Keratinocyte (primary cell): ENCODE data around the gene RAB27B. TPM values are rescaled to one million over a fixed set of nuclear protein-coding genes. Genes with fewer than 3 reads are reported as not detected.

Source experiments
- DNase-seq: peaks from one replicate; pipeline ENCODE4 v3.0.0-alpha.2; 2011; ENCODE audit warnings: low read depth, missing footprints, low spot score
- FAIRE-seq: peaks from 2 replicates; lab custom pipeline; 2011; peaks lifted over from hg19 to GRCh38; lab: Jason Lieb, UNC
- H2AFZ ChIP-seq: 2 replicates; pipeline ENCODE4 v1.6.0; 2012; ENCODE audit warnings: low read length, control low read depth, inconsistent platforms; ENCODE audit not compliant: control insufficient read depth
- H3K27ac ChIP-seq: 2 replicates; pipeline ENCODE4 v1.5.1; 2011; ENCODE audit warnings: low read length; ENCODE audit not compliant: control insufficient read depth, insufficient read depth
- H3K27me3 ChIP-seq: 3 replicates; pipeline ENCODE4 v1.6.0; 2011; ENCODE audit warnings: low read length; ENCODE audit not compliant: control insufficient read depth, insufficient read depth; ENCODE audit errors: extremely low read depth
- H3K36me3 ChIP-seq, 2 experiments: 2 replicates in 1 of 2; 3 replicates in 1 of 2; pipeline ENCODE4 v1.5.1; 2011; ENCODE audit warnings: low read length in 2 of 2, mild to moderate bottlenecking in 1 of 2; ENCODE audit not compliant: control insufficient read depth in 2 of 2, insufficient read depth in 2 of 2; ENCODE audit errors: extremely low read depth in 1 of 2
- H3K4me1 ChIP-seq: 3 replicates; pipeline ENCODE4 v1.5.1; 2011; ENCODE audit warnings: low read length; ENCODE audit not compliant: control insufficient read depth, insufficient read depth; ENCODE audit errors: extremely low read depth
- H3K4me2 ChIP-seq: 3 replicates; pipeline ENCODE4 v1.6.0; 2011; ENCODE audit warnings: low read depth, low read length; ENCODE audit not compliant: control insufficient read depth, insufficient read depth; ENCODE audit errors: extremely low read depth
- H3K4me3 ChIP-seq, 3 experiments: fragments of 200-600 bp in 1 of 3; sonication (generic) in 1 of 3; 2 replicates in 2 of 3; 3 replicates in 1 of 3; pipeline ENCODE4 v1.5.1; 2011 to 2016; ENCODE audit warnings: low read length in 3 of 3, mild to moderate bottlenecking in 3 of 3, control low read depth in 2 of 3, inconsistent platforms in 1 of 3, low read depth in 1 of 3, mixed read lengths in 1 of 3, mixed run types in 1 of 3, moderate library complexity in 1 of 3; ENCODE audit not compliant: control insufficient read depth in 2 of 3, insufficient read depth in 2 of 3; ENCODE audit errors: extremely low read depth in 1 of 3
- H3K79me2 ChIP-seq: 2 replicates; pipeline ENCODE4 v1.6.0; 2012; ENCODE audit warnings: low read length; ENCODE audit not compliant: control insufficient read depth, insufficient read depth
- H3K9ac ChIP-seq: 3 replicates; pipeline ENCODE4 v1.6.0; 2011; ENCODE audit warnings: low read length; ENCODE audit not compliant: control insufficient read depth, insufficient read depth; ENCODE audit errors: extremely low read depth
- H3K9me1 ChIP-seq: 3 replicates; pipeline ENCODE4 v1.6.0; 2011; ENCODE audit warnings: low read length; ENCODE audit not compliant: control insufficient read depth, insufficient read depth; ENCODE audit errors: extremely low read depth
- H3K9me3 ChIP-seq: 2 replicates; pipeline ENCODE4 v1.5.1; 2012; ENCODE audit warnings: low read depth, low read length; ENCODE audit not compliant: control insufficient read depth
- H4K20me1 ChIP-seq: 3 replicates; pipeline ENCODE4 v1.6.0; 2011; ENCODE audit warnings: low read length; ENCODE audit not compliant: control insufficient read depth, insufficient read depth; ENCODE audit errors: extremely low read depth
- CTCF ChIP-seq, 3 experiments: IDR thresholded peaks in 1 of 3; conservative IDR thresholded peaks in 1 of 3; optimal IDR thresholded peaks in 1 of 3; 2 replicates in 2 of 3; 3 replicates in 1 of 3; pipeline versions ENCODE3 to v1.5.1; 2011; ENCODE audit warnings: low read length in 3 of 3, mild to moderate bottlenecking in 3 of 3, moderate library complexity in 2 of 3, control low read depth in 1 of 3, inconsistent platforms in 1 of 3; ENCODE audit not compliant: insufficient read depth in 2 of 3; ENCODE audit errors: extremely low read depth in 1 of 3
- EZH2 ChIP-seq: IDR thresholded peaks from one replicate; pipeline ENCODE4 v1.6.1; 2012; ENCODE audit warnings: inconsistent platforms, mild to moderate bottlenecking, low read length, moderate library complexity
- dilution Hi-C: fragments of 300-500 bp; cut with MboI; formaldehyde crosslinking; loops from one replicate; pipeline ENCODE4 v1.7.0; 2020; ENCODE audit warnings: low sequenced_read_pairs; ENCODE audit not compliant: extremely low pct_ligation_motif_present
- polyA plus RNA-seq, 5 experiments: library from polyadenylated mRNA; depleted of rRNA in 3 of 5; stranded (reverse) in 3 of 5; stranded (forward) in 1 of 5; unstranded in 1 of 5; fragments of >200 nt; gene quantifications; 1 replicate in 1 of 5; 2 replicates in 3 of 5; 3 replicates in 1 of 5; pipeline versions ENCODE4 v1.2.1 to v1.2.3, GENCODE V29; 2011 to 2012; ENCODE audit warnings: missing spikeins in 2 of 5, low read depth in 1 of 5, low replicate concordance in 1 of 5

The RAB27B gene
- polyA plus RNA-seq, 1 donor (not counting 4 experiments of a cell fraction or from before 2014, with no cell fraction given) = 4.2 TPM

- DNase-seq = no peak
- Histone ChIP-seq H4K20me1 (no peaks in the 10 kb centered on the region), H3K4me2 (no peak overlapping the region), H3K9ac (no peak overlapping the region), H3K27ac (no peak overlapping the region), H3K9me3 (no peaks in the 10 kb centered on the region), H2AFZ (no peak overlapping the region), H3K9me1 (no peaks in the 10 kb centered on the region), H3K36me3 (no peaks in the 10 kb centered on the region), H3K27me3 (no peaks in the 10 kb centered on the region), H3K4me3 (no peak overlapping the region), H3K4me1 (peaks cover 3% of the 10 kb centered on the region), H3K79me2 (no peaks in the 10 kb centered on the region)
- FAIRE-seq = peak; percentile 20
- dilution Hi-C loops = no loop called here
- TF ChIP-seq EZH2 (no peak), CTCF (optimal IDR thresholded peaks at IDR 0.05 in 1 of 3, IDR thresholded peaks at IDR 0.05 in 1 of 3, conservative IDR thresholded peaks at IDR 0.05 in 1 of 3; ENCODE audit: extremely low read depth in 1 of 3, insufficient read depth in 2 of 3, low read length in 3 of 3) (no peak)
Observed at GRCh38 chr18:54942569-54942968, 114.3 kb downstream of the RAB27B start.

Other genes with a start within 250 kb of the RAB27B start
- 0.07 TPM in 1 of 3 replicates, not detected in the others for gene DYNAP, start 237.2 kb upstream of the RAB27B start, polyA plus RNA-seq
- 1.4 to 2.7 TPM (median 2.3 TPM) in 3 replicates for gene CCDC68, start 131.0 kb downstream of the RAB27B start, polyA plus RNA-seq